Measurements from ENCODE around the gene SPSB2.

- TF ChIP-seq TAF1 (IDR thresholded peaks at IDR 0.05; ENCODE audit: borderline replicate concordance, insufficient read depth, low read length) = no peak
- TF ChIP-seq, protein P1, sequence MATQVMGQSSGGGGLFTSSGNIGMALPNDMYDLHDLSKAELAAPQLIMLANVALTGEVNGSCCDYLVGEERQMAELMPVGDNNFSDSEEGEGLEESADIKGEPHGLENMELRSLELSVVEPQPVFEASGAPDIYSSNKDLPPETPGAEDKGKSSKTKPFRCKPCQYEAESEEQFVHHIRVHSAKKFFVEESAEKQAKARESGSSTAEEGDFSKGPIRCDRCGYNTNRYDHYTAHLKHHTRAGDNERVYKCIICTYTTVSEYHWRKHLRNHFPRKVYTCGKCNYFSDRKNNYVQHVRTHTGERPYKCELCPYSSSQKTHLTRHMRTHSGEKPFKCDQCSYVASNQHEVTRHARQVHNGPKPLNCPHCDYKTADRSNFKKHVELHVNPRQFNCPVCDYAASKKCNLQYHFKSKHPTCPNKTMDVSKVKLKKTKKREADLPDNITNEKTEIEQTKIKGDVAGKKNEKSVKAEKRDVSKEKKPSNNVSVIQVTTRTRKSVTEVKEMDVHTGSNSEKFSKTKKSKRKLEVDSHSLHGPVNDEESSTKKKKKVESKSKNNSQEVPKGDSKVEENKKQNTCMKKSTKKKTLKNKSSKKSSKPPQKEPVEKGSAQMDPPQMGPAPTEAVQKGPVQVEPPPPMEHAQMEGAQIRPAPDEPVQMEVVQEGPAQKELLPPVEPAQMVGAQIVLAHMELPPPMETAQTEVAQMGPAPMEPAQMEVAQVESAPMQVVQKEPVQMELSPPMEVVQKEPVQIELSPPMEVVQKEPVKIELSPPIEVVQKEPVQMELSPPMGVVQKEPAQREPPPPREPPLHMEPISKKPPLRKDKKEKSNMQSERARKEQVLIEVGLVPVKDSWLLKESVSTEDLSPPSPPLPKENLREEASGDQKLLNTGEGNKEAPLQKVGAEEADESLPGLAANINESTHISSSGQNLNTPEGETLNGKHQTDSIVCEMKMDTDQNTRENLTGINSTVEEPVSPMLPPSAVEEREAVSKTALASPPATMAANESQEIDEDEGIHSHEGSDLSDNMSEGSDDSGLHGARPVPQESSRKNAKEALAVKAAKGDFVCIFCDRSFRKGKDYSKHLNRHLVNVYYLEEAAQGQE (IDR thresholded peaks at IDR 0.05; ENCODE audit: insufficient read depth in 1 of 2, low read depth in 2 of 2, low read length in 2 of 2) = no peak
Measured at GRCh38 chr12:6904280-6905276, 31.5 kb upstream of the SPSB2 start, which contains the start of gene LRRC23.
